Vagina (tissue), 2 donors: ENCODE results near the gene THAP6.

Source experiments
- POLR2A ChIP-seq, 2 donors: fragments of 450-650 bp; IDR thresholded peaks; one replicate each; pipeline ENCODE4 v1.6.1; 2017; ENCODE audit warnings: antibody characterized with exemption in 2 of 2, mild to moderate bottlenecking in 2 of 2, moderate library complexity in 2 of 2
- POLR2AphosphoS5 ChIP-seq, 2 donors: sonication (generic); formaldehyde crosslinking; IDR thresholded peaks; one replicate each; pipeline ENCODE4 v1.9.0; 2017; ENCODE audit warnings: antibody characterized with exemption in 2 of 2, mild to moderate bottlenecking in 2 of 2, low read depth in 1 of 2; ENCODE audit not compliant: insufficient read depth in 1 of 2
- TF ChIP-seq, protein P1 (sequence below), 3 experiments: fragments of 450-650 bp in 2 of 3; fragments of 200-600 bp in 1 of 3; sonication (generic) in 1 of 3; IDR thresholded peaks; one replicate each; pipeline ENCODE4 v1.5.1; 2017 to 2019; ENCODE audit warnings: antibody characterized with exemption in 3 of 3, mild to moderate bottlenecking in 2 of 3, moderate library complexity in 2 of 3

DNA sequence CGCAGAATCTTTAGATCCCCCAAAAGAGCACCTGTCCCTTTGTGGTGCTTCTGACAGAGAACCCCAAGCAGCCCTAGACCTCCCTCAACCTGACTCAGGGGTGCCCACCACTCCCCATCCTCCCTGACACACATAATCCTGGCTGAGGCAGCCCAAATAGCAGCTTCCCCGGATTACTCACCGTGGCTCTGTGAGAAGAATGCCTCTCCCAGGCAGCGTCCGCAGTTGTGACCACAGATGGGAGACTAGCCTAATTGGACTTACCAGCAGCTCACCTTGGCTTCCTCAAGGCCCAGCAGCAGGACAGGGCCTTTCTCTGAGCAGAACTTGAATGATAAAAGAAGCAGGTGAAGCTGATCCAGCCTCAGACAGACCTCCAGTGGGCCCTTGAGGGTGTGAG, 31.3 kb downstream of the THAP6 start:
- TF ChIP-seq, protein P1, sequence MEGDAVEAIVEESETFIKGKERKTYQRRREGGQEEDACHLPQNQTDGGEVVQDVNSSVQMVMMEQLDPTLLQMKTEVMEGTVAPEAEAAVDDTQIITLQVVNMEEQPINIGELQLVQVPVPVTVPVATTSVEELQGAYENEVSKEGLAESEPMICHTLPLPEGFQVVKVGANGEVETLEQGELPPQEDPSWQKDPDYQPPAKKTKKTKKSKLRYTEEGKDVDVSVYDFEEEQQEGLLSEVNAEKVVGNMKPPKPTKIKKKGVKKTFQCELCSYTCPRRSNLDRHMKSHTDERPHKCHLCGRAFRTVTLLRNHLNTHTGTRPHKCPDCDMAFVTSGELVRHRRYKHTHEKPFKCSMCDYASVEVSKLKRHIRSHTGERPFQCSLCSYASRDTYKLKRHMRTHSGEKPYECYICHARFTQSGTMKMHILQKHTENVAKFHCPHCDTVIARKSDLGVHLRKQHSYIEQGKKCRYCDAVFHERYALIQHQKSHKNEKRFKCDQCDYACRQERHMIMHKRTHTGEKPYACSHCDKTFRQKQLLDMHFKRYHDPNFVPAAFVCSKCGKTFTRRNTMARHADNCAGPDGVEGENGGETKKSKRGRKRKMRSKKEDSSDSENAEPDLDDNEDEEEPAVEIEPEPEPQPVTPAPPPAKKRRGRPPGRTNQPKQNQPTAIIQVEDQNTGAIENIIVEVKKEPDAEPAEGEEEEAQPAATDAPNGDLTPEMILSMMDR (IDR thresholded peaks at IDR 0.05), result no peak
- TF ChIP-seq POLR2AphosphoS5 (IDR thresholded peaks at IDR 0.05; ENCODE audit: insufficient read depth in 1 of 2, low read depth in 1 of 2) (no peak), POLR2A (IDR thresholded peaks at IDR 0.05) (no peak)
